SK-N-SH (cell line): ENCODE data around the gene OR4N5. TPM values are rescaled to one million over a fixed set of nuclear protein-coding genes. Genes with fewer than 3 reads are reported as not detected.
"Not testable (repeated sequence)": the region's sequence is repeated elsewhere in the genome, so short reads cannot be mapped to it uniquely, and the experiment has no call there.

ENCODE experiments used
- CTCF ChIA-PET: fragments of 300-600, 350-600 bp; formaldehyde crosslinking; extraction: SDS; loops from one replicate; lab custom pipeline; 2021; lab: Yijun Ruan, JAX
- POLR2A ChIA-PET: fragments of 350-600 bp; sonication (Branson Sonifier 250); formaldehyde crosslinking; extraction: SDS; loops from one replicate; lab custom pipeline; 2020; ENCODE audit warnings: antibody characterized with exemption, inconsistent platforms; lab: Yijun Ruan, JAX
- DNase-seq: peaks from one replicate; pipeline ENCODE4 v3.0.0; 2012
- H2AFZ ChIP-seq: fragments of 200-600 bp; sonication (generic); 2 replicates; pipeline ENCODE4 v1.8.1; 2016; ENCODE audit warnings: antibody characterized with exemption, mild to moderate bottlenecking, low read depth
- H3F3A ChIP-seq: fragments of 200-600 bp; sonication (generic); replicated peaks from 2 replicates; pipeline ENCODE3; 2016; ENCODE audit warnings: antibody characterized with exemption, mild to moderate bottlenecking; ENCODE audit not compliant: insufficient read depth
- H3K27ac ChIP-seq, 2 experiments: fragments of 200-500 bp in 1 of 2; fragments of 200-600 bp in 1 of 2; sonication (Bioruptor generic) in 1 of 2; sonication (generic), shearing (Covaris generic) in 1 of 2; 2 replicates each; pipeline versions ENCODE4 v1.5.1 to v1.6.1; 2014 to 2016; ENCODE audit warnings: low read depth in 2 of 2, inconsistent platforms in 1 of 2, low read length in 1 of 2, mild to moderate bottlenecking in 1 of 2, mixed read lengths in 1 of 2
- H3K27me3 ChIP-seq: fragments of 200-600 bp; sonication (generic), shearing (Covaris generic); 2 replicates; pipeline ENCODE4 v1.6.1; 2016; ENCODE audit warnings: mixed run types; ENCODE audit not compliant: insufficient read depth
- H3K36me3 ChIP-seq, 2 experiments: fragments of 200-500 bp in 1 of 2; fragments of 200-600 bp in 1 of 2; sonication (Bioruptor generic) in 1 of 2; sonication (generic) in 1 of 2; replicated peaks in 1 of 2; 2 replicates each; pipeline versions ENCODE3 to v1.5.1; 2014 to 2016; ENCODE audit warnings: low read length in 1 of 2, mild to moderate bottlenecking in 1 of 2; ENCODE audit not compliant: insufficient read depth in 2 of 2, control insufficient read depth in 1 of 2
- H3K4me1 ChIP-seq, 2 experiments: fragments of 200-500 bp in 1 of 2; fragments of 200-600 bp in 1 of 2; sonication (Bioruptor generic) in 1 of 2; sonication (generic), shearing (Covaris generic) in 1 of 2; 2 replicates each; pipeline versions ENCODE4 v1.5.1 to v1.6.1; 2014 to 2016; ENCODE audit warnings: low read depth in 1 of 2, low read length in 1 of 2, mixed run types in 1 of 2; ENCODE audit not compliant: insufficient read depth in 2 of 2, control insufficient read depth in 1 of 2
- H3K4me2 ChIP-seq: fragments of 200-600 bp; sonication (generic), shearing (Covaris generic); 2 replicates; pipeline ENCODE4 v1.6.1; 2017; ENCODE audit warnings: mixed run types
- H3K4me3 ChIP-seq, 2 experiments: fragments of 200-500 bp in 1 of 2; fragments of 200-600 bp in 1 of 2; sonication (Bioruptor generic) in 1 of 2; sonication (generic), shearing (Covaris generic) in 1 of 2; 2 replicates each; pipeline versions ENCODE4 v1.5.1 to v1.8.1; 2014 to 2016; ENCODE audit warnings: low read depth in 2 of 2, inconsistent platforms in 1 of 2, low read length in 1 of 2, mild to moderate bottlenecking in 1 of 2, mixed read lengths in 1 of 2, moderate library complexity in 1 of 2
- H3K79me2 ChIP-seq: fragments of 200-600 bp; sonication (generic); 2 replicates; pipeline ENCODE4 v1.8.1; 2017; ENCODE audit warnings: mild to moderate bottlenecking; ENCODE audit not compliant: insufficient read depth
- H3K9ac ChIP-seq: fragments of 200-600 bp; sonication (generic); 2 replicates; pipeline ENCODE4 v1.6.1; 2017; ENCODE audit warnings: mixed run types
- H3K9me2 ChIP-seq: fragments of 200-600 bp; sonication (generic); 2 replicates; pipeline ENCODE4 v1.6.1; 2017; ENCODE audit warnings: mixed run types
- H3K9me3 ChIP-seq: fragments of 200-600 bp; sonication (generic); 2 replicates; pipeline ENCODE4 v1.6.1; 2017; ENCODE audit warnings: mixed run types, mild to moderate bottlenecking, moderate library complexity
- H4K20me1 ChIP-seq: fragments of 200-600 bp; sonication (generic); 2 replicates; pipeline ENCODE4 v1.6.1; 2017; ENCODE audit warnings: mild to moderate bottlenecking, mixed run types; ENCODE audit not compliant: insufficient read depth
- EP300 ChIP-seq, 2 experiments: IDR thresholded peaks; 2 replicates each; pipeline versions ENCODE4 v1.4.0 to v1.6.1; 2012; ENCODE audit warnings: borderline replicate concordance in 1 of 2, low read depth in 1 of 2, low read length in 1 of 2
- FOSL2 ChIP-seq: IDR thresholded peaks from 2 replicates; pipeline ENCODE4 v1.4.0; 2012; ENCODE audit warnings: low read depth, mild to moderate bottlenecking, moderate library complexity, borderline replicate concordance
- FOXJ3 ChIP-seq: sonication (generic); formaldehyde crosslinking; IDR thresholded peaks from 2 replicates; pipeline ENCODE4 v1.5.1; 2020; ENCODE audit warnings: mild to moderate bottlenecking, missing genetic modification reagents
- FOXM1 ChIP-seq: IDR thresholded peaks from 2 replicates; pipeline ENCODE4 v1.4.0; 2012; ENCODE audit warnings: low read depth, mild to moderate bottlenecking
- JUND ChIP-seq: IDR thresholded peaks from 2 replicates; pipeline ENCODE4 v1.4.0; 2012
- NFIC ChIP-seq: IDR thresholded peaks from 2 replicates; pipeline ENCODE4 v1.4.0; 2012; ENCODE audit warnings: borderline replicate concordance
- RXRA ChIP-seq: IDR thresholded peaks from 2 replicates; pipeline ENCODE4 v1.4.0; 2012; ENCODE audit warnings: low read depth, mild to moderate bottlenecking, borderline replicate concordance
- SMC3 ChIP-seq: IDR thresholded peaks from 2 replicates; pipeline ENCODE4 v1.6.1; 2012; ENCODE audit warnings: low read depth, low read length, improper control_type of control experiment
- TAF1 ChIP-seq: IDR thresholded peaks from 2 replicates; pipeline ENCODE4 v1.6.1; 2012; ENCODE audit warnings: low read depth, mild to moderate bottlenecking, low read length, moderate library complexity, borderline replicate concordance
- TCF12 ChIP-seq: IDR thresholded peaks from 2 replicates; pipeline ENCODE4 v1.4.0; 2012
- TEAD4 ChIP-seq: IDR thresholded peaks from 2 replicates; pipeline ENCODE4 v1.4.0; 2012; ENCODE audit warnings: mild to moderate bottlenecking, borderline replicate concordance; ENCODE audit not compliant: insufficient read depth
- polyA plus RNA-seq, 3 experiments: library from polyadenylated mRNA; depleted of rRNA; stranded (reverse); fragments of >200 nt; gene quantifications; 2 replicates each; pipeline ENCODE4 v1.2.3, GENCODE V29; 2012
- TF ChIP-seq, protein P1 (sequence below): IDR thresholded peaks from 2 replicates; pipeline ENCODE4; 2012
- TF ChIP-seq, protein P2 (sequence below): IDR thresholded peaks from 2 replicates; pipeline ENCODE4 v1.4.0; 2012; ENCODE audit warnings: low read depth
- TF ChIP-seq, protein P3 (sequence below): IDR thresholded peaks from 2 replicates; pipeline ENCODE4 v1.4.0; 2012; ENCODE audit warnings: low read depth, borderline replicate concordance

OR4N5 gene
- polyA plus RNA-seq, 1 of the 3 experiments (the other 2 are of a cell fraction) = not detected

DNA sequence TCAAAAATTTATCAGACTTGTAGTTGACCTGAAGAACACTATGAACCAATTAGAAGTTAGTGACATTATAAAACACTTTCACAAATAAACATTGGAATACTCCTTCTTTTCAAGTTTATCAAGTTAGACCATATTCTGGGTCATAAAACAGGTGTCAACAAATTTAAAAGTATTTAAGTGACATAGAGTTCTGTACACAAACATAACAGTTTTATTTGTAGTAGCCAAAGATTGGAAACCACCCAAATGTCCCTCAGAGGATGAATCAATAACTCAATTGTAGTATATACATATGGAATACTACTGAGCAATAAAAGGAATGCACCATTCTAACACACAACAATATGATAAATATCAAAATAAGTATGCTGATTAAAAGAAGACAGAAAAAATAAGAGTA lies 28.5 kb downstream of the OR4N5 start:
- ChIA-PET CTCF (no interaction called here), POLR2A (no interaction called here)
- Histone ChIP-seq H3F3A (peaks cover 15% of the 10 kb centered on the region), H3K36me3 (no peaks in the 10 kb centered on the region), H3K27me3 (no peaks in the 10 kb centered on the region), H4K20me1 (no peaks in the 10 kb centered on the region), H3K4me2 (no peak overlapping the region), H3K4me1 (no peaks in the 10 kb centered on the region), H3K27ac (no peak overlapping the region), H3K9me3 (peaks cover 15% of the 10 kb centered on the region; the same call in 1 of the 2 replicates), H3K4me3 (no peak overlapping the region), H3K9ac (no peak overlapping the region), H2AFZ (no peak overlapping the region), H3K79me2 (no peaks in the 10 kb centered on the region), H3K9me2 (no peaks in the 10 kb centered on the region)
- no peak for TF ChIP-seq TAF1
- no peak for TF ChIP-seq SMC3
- TF ChIP-seq FOXJ3 = no peak
- TF ChIP-seq FOXM1 = no peak
- TF ChIP-seq, protein P1, sequence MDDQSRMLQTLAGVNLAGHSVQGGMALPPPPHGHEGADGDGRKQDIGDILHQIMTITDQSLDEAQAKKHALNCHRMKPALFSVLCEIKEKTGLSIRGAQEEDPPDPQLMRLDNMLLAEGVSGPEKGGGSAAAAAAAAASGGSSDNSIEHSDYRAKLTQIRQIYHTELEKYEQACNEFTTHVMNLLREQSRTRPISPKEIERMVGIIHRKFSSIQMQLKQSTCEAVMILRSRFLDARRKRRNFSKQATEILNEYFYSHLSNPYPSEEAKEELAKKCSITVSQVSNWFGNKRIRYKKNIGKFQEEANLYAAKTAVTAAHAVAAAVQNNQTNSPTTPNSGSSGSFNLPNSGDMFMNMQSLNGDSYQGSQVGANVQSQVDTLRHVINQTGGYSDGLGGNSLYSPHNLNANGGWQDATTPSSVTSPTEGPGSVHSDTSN = no peak
- DNase-seq = no peak

DNA sequence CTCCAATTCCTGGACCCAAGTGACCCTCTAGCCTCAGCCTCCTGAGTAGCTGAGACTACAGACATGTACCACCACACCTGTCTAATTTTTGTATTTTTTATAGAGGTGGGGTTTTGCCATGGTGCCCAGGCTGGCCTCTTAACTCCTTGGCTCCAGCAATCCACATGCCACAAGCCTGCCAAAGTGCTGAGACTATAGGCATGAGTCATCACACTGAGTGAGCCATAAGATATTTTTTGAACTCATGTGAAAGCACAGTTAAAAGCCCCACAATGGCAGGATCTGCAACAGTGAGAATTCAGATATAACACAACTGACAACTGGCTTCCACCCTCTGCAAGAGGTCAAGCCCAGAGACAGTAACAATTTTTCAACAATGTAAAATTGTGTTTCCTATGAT lies 31.2 kb downstream of the OR4N5 start:
- H4K20me1 ChIP-seq, H3K4me3 ChIP-seq, H3K9me3 ChIP-seq, H3K9me2 ChIP-seq, H3K79me2 ChIP-seq, H3K9ac ChIP-seq, CTCF ChIA-PET, H3K36me3 ChIP-seq, DNase-seq, H3K27me3 ChIP-seq, POLR2A ChIA-PET, H3K4me1 ChIP-seq: not testable (repeated sequence)
- H3F3A ChIP-seq = peaks cover 15% of the 10 kb centered on the region
- TF ChIP-seq EP300 (IDR thresholded peaks at IDR 0.05; ENCODE audit: borderline replicate concordance in 1 of 2, low read depth in 1 of 2, low read length in 1 of 2) (peak in 1 of 2 experiments; percentile 32; a peak in 1 of 4 replicates), NFIC (0 out of 2 replicates have a peak, but pooled peaks have one; percentile 59), TEAD4 (peak; percentile 37; the same call in 1 of the 2 replicates), FOXM1 (0 out of 2 replicates have a peak, but pooled peaks have one; percentile 14), FOSL2 (peak; percentile 88), TCF12 (peak; percentile 62), JUND (peak; percentile 81), RXRA (0 out of 2 replicates have a peak, but pooled peaks have one; percentile 21)
- TF ChIP-seq, protein P1 = peak; percentile 50
- TF ChIP-seq, protein P2, sequence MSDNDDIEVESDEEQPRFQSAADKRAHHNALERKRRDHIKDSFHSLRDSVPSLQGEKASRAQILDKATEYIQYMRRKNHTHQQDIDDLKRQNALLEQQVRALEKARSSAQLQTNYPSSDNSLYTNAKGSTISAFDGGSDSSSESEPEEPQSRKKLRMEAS = peak; percentile 46
- TF ChIP-seq, protein P3, sequence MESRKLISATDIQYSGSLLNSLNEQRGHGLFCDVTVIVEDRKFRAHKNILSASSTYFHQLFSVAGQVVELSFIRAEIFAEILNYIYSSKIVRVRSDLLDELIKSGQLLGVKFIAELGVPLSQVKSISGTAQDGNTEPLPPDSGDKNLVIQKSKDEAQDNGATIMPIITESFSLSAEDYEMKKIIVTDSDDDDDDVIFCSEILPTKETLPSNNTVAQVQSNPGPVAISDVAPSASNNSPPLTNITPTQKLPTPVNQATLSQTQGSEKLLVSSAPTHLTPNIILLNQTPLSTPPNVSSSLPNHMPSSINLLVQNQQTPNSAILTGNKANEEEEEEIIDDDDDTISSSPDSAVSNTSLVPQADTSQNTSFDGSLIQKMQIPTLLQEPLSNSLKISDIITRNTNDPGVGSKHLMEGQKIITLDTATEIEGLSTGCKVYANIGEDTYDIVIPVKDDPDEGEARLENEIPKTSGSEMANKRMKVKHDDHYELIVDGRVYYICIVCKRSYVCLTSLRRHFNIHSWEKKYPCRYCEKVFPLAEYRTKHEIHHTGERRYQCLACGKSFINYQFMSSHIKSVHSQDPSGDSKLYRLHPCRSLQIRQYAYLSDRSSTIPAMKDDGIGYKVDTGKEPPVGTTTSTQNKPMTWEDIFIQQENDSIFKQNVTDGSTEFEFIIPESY = peak; percentile 34; the same call in 1 of the 2 replicates
- peak overlapping the region in 1 of 2 experiments; percentile 66; a peak in 2 of 4 replicates for H3K27ac ChIP-seq
- H2AFZ ChIP-seq = 0 out of 2 replicates have a peak overlapping the region, but pooled peaks have one; percentile 21
- H3K4me2 ChIP-seq = 0 out of 2 replicates have a peak overlapping the region, but pooled peaks have one; percentile 11

DNA sequence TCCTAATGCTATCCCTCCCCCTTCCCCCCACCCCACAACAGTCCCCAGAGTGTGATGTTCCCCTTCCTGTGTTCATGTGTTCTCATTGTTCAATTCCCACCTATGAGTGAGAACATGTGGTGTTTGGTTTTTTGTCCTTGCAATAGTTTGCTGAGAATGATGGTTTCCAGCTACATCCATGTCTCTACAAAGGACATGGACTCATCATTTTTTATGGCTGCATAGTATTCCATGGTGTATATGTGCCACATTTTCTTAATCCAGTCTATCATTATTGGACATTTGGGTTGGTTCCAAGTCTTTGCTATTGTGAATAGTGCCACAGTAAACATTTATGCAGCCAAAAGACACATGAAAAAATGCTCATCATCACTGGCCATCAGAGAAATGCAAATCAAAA lies 35.6 kb downstream of the OR4N5 start:
- CTCF ChIA-PET, H4K20me1 ChIP-seq, H3K9me2 ChIP-seq, H3K36me3 ChIP-seq, H3K9me3 ChIP-seq, H3K27ac ChIP-seq, H3K4me3 ChIP-seq, H3K4me2 ChIP-seq, H3K4me1 ChIP-seq, H3K9ac ChIP-seq, DNase-seq, H2AFZ ChIP-seq, H3K27me3 ChIP-seq, H3K79me2 ChIP-seq, POLR2A ChIA-PET: not testable (repeated sequence)
- H3F3A ChIP-seq = peaks cover 15% of the 10 kb centered on the region
